Measurements from ENCODE around the gene KLHL2. TPM values are rescaled to one million over a fixed set of nuclear protein-coding genes. Genes with fewer than 3 reads are reported as not detected.
"Not testable (repeated sequence)": the region's sequence is repeated elsewhere in the genome, so short reads cannot be mapped to it uniquely, and the experiment has no call there.

Gene KLHL2
- polyA plus RNA-seq (2013, experiment 1 of 2; ENCODE audit: insufficient read length): 15.2 TPM
- 16.0 TPM for polyA plus RNA-seq (2013, experiment 2 of 2; ENCODE audit: insufficient read length)

- peak; percentile 75 for DNase-seq
Observed at GRCh38 chr4:165207431-165208220, at the start of gene KLHL2. KLHL2 (plus strand) TSS chr4:165207561; CDS start chr4:165207877, 316 bp downstream.

DNA sequence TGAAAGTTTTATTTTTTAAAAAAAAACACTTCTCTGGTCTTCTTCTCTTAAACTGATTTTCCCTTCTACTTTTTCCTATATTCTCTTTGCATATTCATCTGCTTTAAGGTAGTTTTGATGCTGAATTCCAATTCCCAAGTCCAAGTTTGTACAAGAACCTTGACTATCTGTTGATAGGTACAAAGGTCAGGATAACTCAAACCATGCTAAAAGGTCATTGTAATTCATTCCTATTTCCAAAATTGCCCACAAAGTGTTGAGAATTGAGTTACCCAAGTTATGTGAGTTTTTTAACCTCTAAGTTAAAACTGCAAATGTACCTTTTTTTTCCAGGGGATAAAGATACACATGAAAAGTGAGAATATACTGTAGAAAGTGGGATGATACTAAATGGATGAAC lies 48.6 kb upstream of the KLHL2 start:
- no peak for DNase-seq

- no peak for DNase-seq
Observed at GRCh38 chr4:165164257-165164656, 43.1 kb upstream of the KLHL2 start.

- DNase-seq: not testable (repeated sequence)
Observed at GRCh38 chr4:165166872-165167271, 40.5 kb upstream of the KLHL2 start.

- DNase-seq: no peak
Observed at GRCh38 chr4:165167650-165168049, 39.7 kb upstream of the KLHL2 start.

DNA sequence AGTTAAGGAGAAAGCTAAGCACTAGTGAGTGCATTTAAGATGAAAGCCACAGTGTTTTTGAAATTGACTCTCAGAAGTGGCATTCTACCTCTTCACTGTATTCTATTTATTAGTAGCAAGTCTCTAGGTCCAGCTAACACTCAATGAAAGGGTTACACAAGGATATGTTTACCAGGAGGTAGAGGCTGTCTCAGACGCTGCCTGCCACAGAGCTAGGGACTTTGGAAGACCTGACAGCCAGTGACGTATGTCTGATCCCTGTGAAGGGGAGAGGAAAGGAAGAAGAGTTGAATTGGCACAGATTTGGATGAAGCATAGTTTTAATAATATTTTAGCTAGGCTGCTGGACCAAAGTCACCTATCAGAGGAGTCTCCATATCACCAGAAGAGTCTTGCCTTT lies 36.5 kb upstream of the KLHL2 start:
- no peak for DNase-seq

DNA sequence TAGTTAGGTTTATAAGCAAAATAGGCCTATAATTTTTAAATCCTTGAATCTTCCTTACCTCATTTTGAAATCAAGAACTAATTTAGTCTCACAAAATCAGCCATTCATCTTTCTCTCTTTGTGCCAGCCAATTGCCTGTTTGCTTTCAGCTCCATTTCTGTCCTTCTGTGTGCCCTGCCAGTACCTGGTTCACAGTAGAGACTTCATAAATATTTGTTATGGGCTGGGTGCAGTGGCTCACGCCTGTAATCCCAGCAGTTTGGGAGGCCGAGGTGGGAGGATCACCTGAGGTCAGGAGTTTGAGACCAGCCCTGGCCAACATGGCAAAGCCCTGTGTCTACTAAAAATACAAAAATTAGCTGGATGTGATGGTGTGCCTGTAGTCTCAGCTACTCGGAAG lies 31.9 kb upstream of the KLHL2 start:
- not testable (repeated sequence) for DNase-seq

GRCh38 chr4:165175879-165176278 lies 31.5 kb upstream of the KLHL2 start:
- no peak for DNase-seq

DNA sequence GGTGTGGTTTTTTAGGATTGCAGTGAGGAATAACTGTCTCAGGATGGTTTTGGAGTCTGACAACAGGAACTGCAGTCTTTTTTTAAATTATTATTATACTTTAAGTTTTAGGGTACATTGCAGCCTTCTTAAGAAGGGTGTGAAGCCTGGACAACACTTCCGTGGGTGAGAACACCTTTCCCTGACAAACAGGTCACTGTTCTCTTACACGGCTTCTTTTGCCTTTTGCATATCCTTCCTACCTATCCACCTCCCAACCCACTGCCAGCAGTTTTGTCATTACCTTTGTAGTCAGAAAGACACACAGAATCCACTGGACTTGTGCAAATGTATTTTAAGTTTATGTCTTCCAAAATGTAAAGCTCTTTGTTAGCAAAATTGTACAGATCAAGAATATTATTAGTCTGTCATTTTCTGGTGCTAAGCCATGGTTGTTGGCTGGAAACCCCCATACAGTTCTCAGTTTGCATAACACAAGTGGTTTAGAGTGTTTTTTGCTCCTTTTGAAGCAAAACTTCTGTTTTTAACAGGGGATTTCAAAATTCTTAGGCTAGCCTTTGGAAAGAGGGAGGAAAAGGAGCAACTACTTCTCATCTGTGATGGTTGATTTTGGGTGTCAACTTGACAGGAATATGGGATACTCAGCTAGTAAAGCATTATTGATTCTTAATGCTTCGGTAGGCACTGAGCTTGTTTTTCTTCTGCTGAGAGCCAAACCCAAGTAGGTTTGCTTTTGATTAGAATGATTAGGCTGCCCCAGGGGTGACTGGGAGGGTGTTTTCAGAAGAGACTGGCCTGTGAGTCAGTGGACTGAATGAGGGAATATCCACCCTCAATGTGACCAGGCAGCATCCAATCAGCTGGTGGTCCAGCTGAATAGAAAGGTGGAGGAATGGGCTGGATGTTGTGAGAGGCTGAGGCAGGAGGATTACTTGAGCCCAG lies 29.4 kb upstream of the KLHL2 start:
- DNase-seq: no peak

DNA sequence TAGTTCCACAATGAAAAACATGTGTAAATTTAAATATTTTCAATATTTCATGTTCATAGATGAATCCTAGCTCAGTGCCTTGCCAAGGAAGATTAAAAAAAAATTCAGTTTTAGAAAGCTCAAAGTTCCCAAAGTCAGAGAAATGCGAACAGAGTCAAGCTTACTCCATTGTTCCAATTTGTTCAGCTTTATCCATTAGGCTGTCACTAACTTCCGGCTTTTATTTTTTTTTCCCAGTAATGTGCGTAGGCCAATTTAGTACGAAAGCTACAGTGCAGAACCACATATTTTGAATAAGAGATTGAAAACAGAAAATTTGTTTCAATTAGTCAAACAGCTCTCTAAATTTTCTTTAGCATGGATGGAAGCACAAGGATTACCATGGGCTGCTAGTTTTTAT lies 23.1 kb upstream of the KLHL2 start:
- no peak for DNase-seq

DNA sequence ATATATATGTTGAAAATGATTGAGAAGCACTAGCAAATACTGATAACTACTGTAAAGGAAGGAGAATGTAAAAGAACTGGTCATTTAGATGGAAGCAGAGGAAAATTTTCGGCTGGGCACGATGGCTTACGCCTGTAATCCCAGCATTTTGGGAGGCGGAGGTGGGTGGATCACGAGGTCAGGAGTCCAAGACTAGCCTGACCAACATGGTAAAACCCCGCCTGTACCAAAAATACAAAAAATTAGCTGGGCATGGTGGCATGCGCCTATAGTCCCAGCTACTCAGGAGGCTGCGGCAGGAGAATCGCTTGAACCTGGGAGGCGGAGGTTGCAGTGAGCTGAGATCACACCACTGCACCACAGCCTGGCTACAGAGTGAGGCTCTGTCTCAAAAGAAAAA lies 22.4 kb upstream of the KLHL2 start:
- not testable (repeated sequence) for DNase-seq

DNA sequence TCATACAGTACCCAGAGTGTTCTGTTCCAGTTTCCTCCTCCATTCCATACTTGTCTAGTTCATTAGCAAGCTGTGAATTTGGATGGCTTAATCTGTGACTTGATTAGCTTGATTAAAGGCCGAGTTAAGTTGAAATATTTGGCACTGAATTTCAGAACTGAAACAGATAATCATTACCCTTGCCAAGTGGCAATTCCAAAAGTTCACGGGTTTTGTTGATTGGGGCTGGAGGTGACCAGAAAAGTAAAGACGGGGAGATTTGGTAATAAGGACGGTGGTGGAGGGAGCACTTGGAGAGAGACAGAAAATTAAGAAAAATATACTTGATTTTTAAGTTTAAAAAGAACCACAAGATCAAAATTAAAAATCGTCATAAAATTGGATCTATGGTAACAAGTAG lies 21.9 kb upstream of the KLHL2 start:
- no peak for DNase-seq

DNA sequence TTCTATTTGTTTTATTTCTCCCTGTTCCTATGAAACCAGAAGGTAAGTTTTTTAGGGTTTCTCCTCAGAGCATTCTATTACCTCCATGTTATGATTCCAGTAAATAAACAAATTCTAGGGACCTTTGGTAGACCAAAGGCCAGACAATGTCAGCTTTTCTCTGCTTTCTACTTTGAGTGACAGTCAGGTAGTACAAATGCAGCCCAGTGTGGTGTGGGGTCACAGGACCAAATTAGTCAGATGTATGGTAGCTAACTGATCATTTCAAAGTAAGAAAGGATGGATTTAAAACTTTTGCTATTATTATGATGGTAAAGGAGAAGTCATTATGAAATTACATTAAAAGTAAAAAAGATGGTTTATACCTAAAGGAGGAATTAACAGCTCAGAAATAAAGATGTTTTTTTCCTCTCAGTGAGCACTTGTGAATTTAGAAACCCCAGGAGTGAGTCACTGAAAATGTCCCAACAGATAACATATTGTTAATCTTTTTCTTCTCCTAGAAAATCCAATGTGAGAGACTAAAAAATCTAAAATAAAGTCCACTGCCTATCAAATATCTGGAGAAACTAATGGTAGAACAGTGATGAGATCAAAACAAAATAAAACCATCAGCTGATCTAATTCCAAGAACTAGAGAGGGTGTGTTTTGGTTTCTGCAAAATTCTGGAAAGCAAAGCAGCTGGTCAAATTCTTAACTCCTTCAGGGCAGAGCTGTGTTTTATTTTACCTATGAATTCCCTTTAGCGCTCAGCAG lies 16.6 kb upstream of the KLHL2 start:
- DNase-seq: no peak

GRCh38 chr4:165191348-165191656 lies 16.1 kb upstream of the KLHL2 start:
- DNase-seq: no peak

DNA sequence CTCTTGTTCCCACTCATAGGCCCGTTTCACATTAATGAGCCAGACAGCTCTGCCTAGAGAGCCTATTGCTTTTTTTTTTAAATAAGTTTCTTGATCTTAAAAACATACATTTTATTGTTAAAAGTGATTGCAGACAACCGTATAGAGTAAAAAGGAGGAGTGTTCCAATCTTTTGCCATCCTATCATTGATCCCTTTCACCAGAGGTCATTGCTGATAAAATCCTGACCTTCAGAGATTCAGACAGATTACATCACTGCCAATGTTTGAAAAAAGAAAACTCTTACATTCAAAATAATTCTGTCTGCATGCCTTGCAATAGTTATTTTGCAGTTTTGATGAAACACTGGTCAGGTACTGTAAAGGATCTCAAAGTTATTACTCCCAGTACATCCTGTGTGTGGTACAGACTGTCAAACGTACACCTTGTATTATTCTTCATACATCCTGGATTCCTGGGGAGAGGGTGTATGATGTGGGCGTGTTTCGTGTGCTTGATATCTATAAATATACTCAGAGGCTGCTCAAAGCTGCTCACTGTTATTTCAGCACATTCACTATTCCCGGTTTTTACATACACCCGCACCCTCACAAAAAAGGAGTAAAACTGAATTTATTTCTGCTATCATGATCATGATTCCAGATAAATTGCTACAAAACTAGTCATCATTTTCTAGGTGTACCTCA lies 15.4 kb upstream of the KLHL2 start:
- DNase-seq: no peak

GRCh38 chr4:165192500-165192898 lies 14.9 kb upstream of the KLHL2 start:
- DNase-seq: no peak

DNA sequence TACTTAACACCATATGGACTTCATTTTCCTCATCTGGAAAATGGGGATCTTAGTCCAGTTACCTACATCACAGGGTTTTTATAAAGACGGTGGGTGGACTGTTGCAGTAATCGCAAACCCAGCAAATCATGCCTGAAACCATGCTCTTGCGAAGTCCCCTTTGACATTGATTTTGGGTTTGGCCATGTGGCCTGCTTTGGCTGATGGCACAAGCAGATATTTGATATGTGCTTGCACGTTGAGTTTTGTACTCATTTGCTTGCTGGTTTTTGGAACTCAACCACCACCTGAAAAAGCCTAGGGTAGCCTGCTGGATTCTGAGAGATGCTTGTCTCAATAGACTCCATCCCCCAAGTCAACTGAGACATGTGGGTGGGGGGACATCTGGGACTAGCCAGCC lies 14.4 kb upstream of the KLHL2 start:
- DNase-seq: no peak

GRCh38 chr4:165194368-165194767 lies 13.0 kb upstream of the KLHL2 start:
- no peak for DNase-seq

GRCh38 chr4:165198329-165198728 lies 9.0 kb upstream of the KLHL2 start:
- peak; percentile 16 for DNase-seq

GRCh38 chr4:165199286-165199685 lies 8.1 kb upstream of the KLHL2 start:
- DNase-seq: no peak

- peak; percentile 19 for DNase-seq
Observed at GRCh38 chr4:165199722-165200121, 7.6 kb upstream of the KLHL2 start.

DNA sequence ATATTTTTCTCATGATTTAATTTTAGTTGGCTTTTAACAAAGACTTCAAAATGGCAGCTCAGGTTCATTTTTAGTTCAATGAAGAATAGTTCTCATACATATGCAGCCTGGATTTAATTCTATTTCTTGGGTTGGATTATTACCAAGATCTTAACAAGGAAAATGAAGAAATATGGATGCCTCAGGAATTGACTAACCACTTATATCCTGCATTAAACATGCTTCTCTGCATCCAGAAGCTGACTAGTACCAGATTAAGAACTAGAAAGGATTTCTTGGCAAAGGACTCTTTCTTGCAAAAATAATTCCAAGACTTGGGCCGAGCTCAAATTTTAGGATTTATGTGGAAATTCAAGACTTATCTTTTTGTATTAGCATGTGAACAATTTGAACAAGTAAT lies 5.6 kb upstream of the KLHL2 start:
- DNase-seq: no peak

Data from fibroblast of skin of back (primary cell).